HEK293 (cell line): Measurements from ENCODE around the gene CSRNP2.

Experiments
- CTCF ChIA-PET: fragments of 350-600 bp; formaldehyde crosslinking; extraction: SDS; loops from one replicate; lab custom pipeline; 2021; ENCODE audit warnings: antibody characterized with exemption; lab: Yijun Ruan, JAX
- POLR2A ChIA-PET: fragments of 300-600 bp; formaldehyde crosslinking; extraction: SDS; loops from one replicate; lab custom pipeline; 2020; ENCODE audit warnings: antibody characterized with exemption, inconsistent platforms; lab: Yijun Ruan, JAX
- H3K27ac ChIP-seq: fragments of 200-500 bp; sonication (Bioruptor generic); 2 replicates; pipeline ENCODE4 v1.5.1; 2014; ENCODE audit warnings: low read depth, low read length, control low read depth, inconsistent platforms; ENCODE audit errors: extremely low read depth
- H3K36me3 ChIP-seq, 2 experiments: fragments of 200-500 bp in 1 of 2; sonication (Bioruptor generic) in 1 of 2; 1 replicate in 1 of 2; 2 replicates in 1 of 2; pipeline ENCODE4 v1.5.1; 2014 to 2017; ENCODE audit warnings: inconsistent platforms in 2 of 2, low read length in 2 of 2; ENCODE audit not compliant: control insufficient read depth in 2 of 2, insufficient read depth in 1 of 2
- H3K4me1 ChIP-seq: fragments of 200-500 bp; sonication (Bioruptor generic); 2 replicates; pipeline ENCODE4 v1.5.1; 2014; ENCODE audit warnings: mild to moderate bottlenecking, low read length, inconsistent platforms; ENCODE audit not compliant: control insufficient read depth, insufficient read depth
- H3K4me3 ChIP-seq: 2 replicates; pipeline ENCODE4 v1.5.1; 2011; ENCODE audit warnings: low read depth, mild to moderate bottlenecking, control low read depth, low read length, moderate library complexity
- H3K9me3 ChIP-seq: fragments of 200-500 bp; sonication (Bioruptor generic); 2 replicates; pipeline ENCODE4 v1.5.1; 2014; ENCODE audit warnings: low read depth, low read length, inconsistent platforms; ENCODE audit not compliant: control insufficient read depth, insufficient read depth
- BCL11A ChIP-seq: fragments of 450-650 bp; formaldehyde crosslinking; IDR thresholded peaks from 2 replicates; pipeline ENCODE4 v1.5.1; 2016; ENCODE audit warnings: low read depth, missing biosample characterization, missing genetic modification characterization
- BCL11B ChIP-seq: fragments of 450-650 bp; formaldehyde crosslinking; IDR thresholded peaks from 2 replicates; pipeline ENCODE4 v1.5.1; 2016; ENCODE audit warnings: low read depth, missing biosample characterization, missing genetic modification characterization
- GFI1B ChIP-seq: fragments of 450-650 bp; formaldehyde crosslinking; IDR thresholded peaks from 2 replicates; pipeline ENCODE4 v1.5.1; 2016; ENCODE audit warnings: missing biosample characterization, missing genetic modification characterization
- GLIS1 ChIP-seq: fragments of 450-650 bp; formaldehyde crosslinking; IDR thresholded peaks from 2 replicates; pipeline ENCODE4 v1.5.1; 2016; ENCODE audit warnings: missing biosample characterization, missing genetic modification characterization
- IKZF3 ChIP-seq: fragments of 450-650 bp; IDR thresholded peaks from 2 replicates; pipeline ENCODE4 v1.5.0; 2018; ENCODE audit warnings: missing biosample characterization, mild to moderate bottlenecking, missing genetic modification characterization, moderate library complexity
- OSR2 ChIP-seq: fragments of 450-650 bp; formaldehyde crosslinking; IDR thresholded peaks from 2 replicates; pipeline ENCODE4 v1.5.1; 2016; ENCODE audit warnings: missing biosample characterization, missing genetic modification characterization
- SALL2 ChIP-seq: fragments of 450-650 bp; formaldehyde crosslinking; IDR thresholded peaks from 2 replicates; pipeline ENCODE4 v1.5.0; 2017; ENCODE audit warnings: missing biosample characterization, mild to moderate bottlenecking, missing genetic modification characterization, borderline replicate concordance
- SETDB1 ChIP-seq: IDR thresholded peaks from one replicate; pipeline ENCODE4 v1.6.1; 2017; ENCODE audit warnings: mild to moderate bottlenecking, low read length, moderate library complexity, mixed read lengths; ENCODE audit not compliant: insufficient read length
- TRIM28 ChIP-seq: IDR thresholded peaks from 2 replicates; pipeline ENCODE4 v1.6.1; 2011; ENCODE audit warnings: low read length, control low read depth, borderline replicate concordance
- YY2 ChIP-seq: fragments of 450-650 bp; formaldehyde crosslinking; IDR thresholded peaks from 2 replicates; pipeline ENCODE4 v1.5.1; 2016; ENCODE audit warnings: missing biosample characterization, missing genetic modification characterization
- ZBTB17 ChIP-seq: fragments of 450-650 bp; formaldehyde crosslinking; IDR thresholded peaks from 2 replicates; pipeline ENCODE4 v1.5.1; 2016; ENCODE audit warnings: missing biosample characterization, missing genetic modification characterization
- ZBTB26 ChIP-seq: fragments of 450-650 bp; formaldehyde crosslinking; optimal IDR thresholded peaks from 2 replicates; pipeline ENCODE3; 2016; ENCODE audit warnings: missing biosample characterization, mild to moderate bottlenecking, missing genetic modification characterization
- ZBTB44 ChIP-seq: fragments of 450-650 bp; IDR thresholded peaks from 2 replicates; pipeline ENCODE4 v1.5.1; 2018; ENCODE audit warnings: missing biosample characterization, mild to moderate bottlenecking, missing genetic modification characterization
- ZBTB8A ChIP-seq: fragments of 450-650 bp; formaldehyde crosslinking; IDR thresholded peaks from 2 replicates; pipeline ENCODE4 v1.5.1; 2016; ENCODE audit warnings: missing biosample characterization, missing genetic modification characterization
- ZFP37 ChIP-seq: fragments of 450-650 bp; formaldehyde crosslinking; IDR thresholded peaks from 2 replicates; pipeline ENCODE4 v1.5.1; 2016; ENCODE audit warnings: missing biosample characterization, missing genetic modification characterization
- ZNF184 ChIP-seq: fragments of 450-650 bp; IDR thresholded peaks from 2 replicates; pipeline ENCODE4 v1.5.1; 2018; ENCODE audit warnings: missing biosample characterization, mild to moderate bottlenecking, missing genetic modification characterization
- ZNF19 ChIP-seq: fragments of 450-650 bp; formaldehyde crosslinking; IDR thresholded peaks from 2 replicates; pipeline ENCODE4; 2016; ENCODE audit warnings: missing biosample characterization, missing genetic modification characterization, low read depth
- ZNF302 ChIP-seq: fragments of 450-650 bp; formaldehyde crosslinking; IDR thresholded peaks from 2 replicates; pipeline ENCODE4 v1.5.1; 2016; ENCODE audit warnings: missing biosample characterization, missing genetic modification characterization, low read depth
- ZNF335 ChIP-seq: fragments of 450-650 bp; formaldehyde crosslinking; conservative IDR thresholded peaks from 2 replicates; pipeline ENCODE4 v1.5.1; 2016; ENCODE audit warnings: missing biosample characterization, missing genetic modification characterization
- ZNF341 ChIP-seq: fragments of 450-650 bp; formaldehyde crosslinking; IDR thresholded peaks from 2 replicates; pipeline ENCODE4; 2016; ENCODE audit warnings: low read depth, missing biosample characterization, missing genetic modification characterization
- ZNF600 ChIP-seq: fragments of 450-650 bp; formaldehyde crosslinking; IDR thresholded peaks from 2 replicates; pipeline ENCODE4 v1.5.1; 2016; ENCODE audit warnings: missing biosample characterization, missing genetic modification characterization
- ZNF701 ChIP-seq: fragments of 450-650 bp; formaldehyde crosslinking; IDR thresholded peaks from 2 replicates; pipeline ENCODE4 v1.5.1; 2016; ENCODE audit warnings: missing biosample characterization, missing genetic modification characterization
- ZXDB ChIP-seq: fragments of 450-650 bp; formaldehyde crosslinking; IDR thresholded peaks from 2 replicates; pipeline ENCODE4 v1.5.1; 2016; ENCODE audit warnings: missing biosample characterization, missing genetic modification characterization
- TF ChIP-seq, protein P1 (sequence below): fragments of 450-650 bp; formaldehyde crosslinking; IDR thresholded peaks from 2 replicates; pipeline ENCODE4 v1.5.1; 2017; ENCODE audit warnings: missing biosample characterization, missing genetic modification characterization

The CSRNP2 gene

DNA sequence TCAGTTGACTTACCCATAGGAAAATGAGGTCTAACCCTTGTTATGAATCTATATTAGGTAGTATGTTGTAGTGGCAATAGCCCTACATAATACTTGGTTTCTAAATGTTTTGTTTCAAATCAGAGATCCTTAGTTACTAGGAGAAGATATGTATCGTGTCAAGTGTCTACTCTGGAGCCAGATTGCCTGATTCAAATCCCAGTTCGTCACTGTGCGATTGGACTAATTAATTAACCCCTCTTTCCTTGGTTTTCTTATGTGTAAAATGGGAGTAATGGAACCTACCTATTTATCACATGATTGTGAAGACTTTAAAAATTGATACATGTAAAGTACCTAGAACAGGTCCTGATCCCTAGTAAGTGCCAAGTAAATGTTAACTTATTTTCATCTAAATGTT is 33.9 kb downstream of the CSRNP2 start:
- H3K4me3 ChIP-seq, result peak overlapping the region; percentile 80; the same call in 1 of the 2 replicates
- TF ChIP-seq ZNF701 (tag by site-specific recombination) (no peak), ZNF335 (tag by site-specific recombination) (peak; percentile 77)
- H3K27ac ChIP-seq, result no peak overlapping the region
- peaks cover 16 to 26% of the 10 kb centered on the region in 2 experiments; a peak in 2 of 3 replicates for H3K36me3 ChIP-seq
- H3K4me1 ChIP-seq, result 0 out of 2 replicates have a peak, but pooled peaks cover 3% of the 10 kb centered on the region
- no peaks in the 10 kb centered on the region for H3K9me3 ChIP-seq
- ChIA-PET CTCF (no interaction called here), POLR2A (interaction anchor here (0.7 to 1.5 kb wide), 3 partner anchors 34 to 270 kb away, joined by 3 to 10 read pairs (median 3); partner anchors contain the start of genes CSRNP2 and DAZAP2)

DNA sequence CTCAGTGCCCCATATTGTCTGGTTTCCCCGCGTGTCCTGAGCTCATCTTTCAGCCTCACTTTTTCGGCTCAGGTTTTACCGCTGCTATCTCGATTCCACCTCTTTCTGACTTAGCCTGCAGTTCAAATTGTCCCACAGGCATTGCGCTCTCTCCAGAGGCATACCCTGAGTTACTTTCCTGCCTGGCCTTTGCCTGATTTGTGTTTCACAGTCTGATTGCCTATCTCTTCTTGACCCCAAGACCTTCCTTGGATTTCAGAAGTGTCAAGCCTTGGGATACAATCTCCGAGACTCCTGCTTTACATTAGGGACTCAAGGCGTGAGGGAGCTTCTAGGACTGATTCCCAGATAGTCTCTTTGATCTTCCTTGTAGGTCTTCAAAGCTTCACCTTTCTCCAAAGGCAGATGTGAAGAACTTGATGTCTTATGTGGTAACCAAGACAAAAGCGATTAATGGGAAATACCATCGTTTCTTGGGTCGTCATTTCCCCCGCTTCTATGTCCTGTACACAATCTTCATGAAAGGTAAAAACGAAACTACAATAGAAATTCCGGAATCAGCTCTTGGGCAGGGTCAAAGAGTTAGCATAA is 34.6 kb downstream of the CSRNP2 start:
- H3K4me3 ChIP-seq, result peak overlapping the region; percentile 80
- peak; percentile 16; the same call in 1 of the 2 replicates for TF ChIP-seq IKZF3
- TF ChIP-seq ZBTB17 (tag by site-specific recombination), result peak; percentile 98
- no peak for TF ChIP-seq ZNF302 (tag by site-specific recombination)
- H3K9me3 ChIP-seq, result no peaks in the 10 kb centered on the region
- ChIA-PET CTCF (interaction anchor here (0.5 to 0.6 kb wide), 3 partner anchors 205 to 285 kb away, joined by 3 to 5 read pairs (median 3); no protein-coding TSS in a partner anchor), POLR2A (interaction anchor here (0.9 to 1.5 kb wide), 3 partner anchors 21 to 190 kb away, joined by 3 to 10 read pairs (median 6); partner anchors contain the start of genes CSRNP2 and DAZAP2)
- peaks cover 16 to 18% of the 10 kb centered on the region in 2 experiments; a peak in 2 of 3 replicates for H3K36me3 ChIP-seq
- H3K27ac ChIP-seq, result peak overlapping the region; percentile 65
- H3K4me1 ChIP-seq, result 0 out of 2 replicates have a peak, but pooled peaks cover 3% of the 10 kb centered on the region

DNA sequence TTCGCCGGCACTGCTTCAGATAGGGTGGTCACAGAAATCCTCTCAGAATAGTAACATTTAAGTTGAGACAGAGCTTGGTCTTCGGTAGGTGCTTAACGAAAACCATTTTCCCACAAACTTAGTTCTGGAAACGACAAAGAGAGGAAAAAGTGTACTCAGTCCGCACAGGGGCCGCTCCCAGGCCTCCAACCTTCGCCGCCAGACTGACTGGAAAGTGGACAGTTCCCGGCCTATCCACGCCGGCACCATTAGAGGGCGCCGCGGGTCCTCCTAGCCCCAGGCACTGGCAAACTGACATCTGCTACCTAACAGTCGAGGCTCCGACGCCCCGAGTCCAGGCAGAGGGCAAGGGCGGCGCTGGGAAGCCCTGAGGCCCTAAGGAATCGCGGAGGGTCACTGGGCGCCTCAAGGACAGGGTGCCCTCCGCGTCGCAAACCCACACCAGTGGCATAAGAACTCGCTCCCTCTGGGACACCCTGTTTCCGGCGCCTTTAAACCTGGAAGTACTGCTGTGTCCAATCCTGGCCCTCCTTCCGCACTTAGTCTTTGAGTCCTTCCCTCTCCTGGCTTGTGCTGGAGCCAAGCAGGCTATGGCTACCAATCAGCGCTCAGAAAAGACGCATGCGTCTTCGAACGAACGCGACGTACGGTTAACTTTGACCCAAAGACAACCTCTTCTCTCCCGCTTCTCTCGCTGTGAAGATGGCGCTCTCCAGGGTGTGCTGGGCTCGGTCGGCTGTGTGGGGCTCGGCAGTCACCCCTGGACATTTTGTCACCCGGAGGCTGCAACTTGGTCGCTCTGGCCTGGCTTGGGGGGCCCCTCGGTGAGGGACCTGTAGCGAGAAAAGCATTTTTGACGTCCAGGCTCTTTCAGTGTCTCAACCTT is 35.5 kb downstream of the CSRNP2 start, which contains the start of gene LETMD1:
TSS of gene LETMD1 (plus strand) at position 673 of the 886 bp plus-strand sequence. CDS start at position 703, 30 bp downstream.
- ChIA-PET CTCF (interaction anchor here (0.6 to 1.9 kb wide), 10 partner anchors 13 to 303 kb away, joined by 3 to 12 read pairs (median 3); no protein-coding TSS in a partner anchor), POLR2A (interaction anchor here (0.9 to 1.5 kb wide), 2 partner anchors 20 to 35 kb away, joined by 6 to 10 read pairs; partner anchors contain the start of gene CSRNP2)
- Histone ChIP-seq H3K9me3 (no peaks in the 10 kb centered on the region), H3K27ac (peak within 1 kb of the TSS; percentile 65), H3K4me1 (0 out of 2 replicates have a peak, but pooled peaks cover 3% of the 10 kb centered on the region), H3K36me3 (peaks cover 10 to 12% of the 10 kb centered on the region in 2 experiments; a peak in 2 of 3 replicates), H3K4me3 (peak within 1 kb of the TSS; percentile 80)
- TF ChIP-seq ZFP37 (tag by site-specific recombination), result peak; percentile 87
- TF ChIP-seq BCL11A (tag by site-specific recombination), result peak; percentile 79; the same call in 1 of the 2 replicates
- TF ChIP-seq ZNF341, result no peak
- TF ChIP-seq SETDB1, result peak; percentile 23
- peak; percentile 23 for TF ChIP-seq ZBTB26 (tag by site-specific recombination)
- peak; percentile 94 for TF ChIP-seq IKZF3
- TF ChIP-seq GFI1B, result 0 out of 2 replicates have a peak, but pooled peaks have one; percentile 41
- peak; percentile 85 for TF ChIP-seq YY2 (tag by site-specific recombination)
- peak; percentile 96 for TF ChIP-seq ZBTB8A (tag by site-specific recombination)
- TF ChIP-seq SALL2 (tag by site-specific recombination), result no peak
- peak; percentile 91 for TF ChIP-seq ZXDB (tag by site-specific recombination)
- TF ChIP-seq, protein P1, sequence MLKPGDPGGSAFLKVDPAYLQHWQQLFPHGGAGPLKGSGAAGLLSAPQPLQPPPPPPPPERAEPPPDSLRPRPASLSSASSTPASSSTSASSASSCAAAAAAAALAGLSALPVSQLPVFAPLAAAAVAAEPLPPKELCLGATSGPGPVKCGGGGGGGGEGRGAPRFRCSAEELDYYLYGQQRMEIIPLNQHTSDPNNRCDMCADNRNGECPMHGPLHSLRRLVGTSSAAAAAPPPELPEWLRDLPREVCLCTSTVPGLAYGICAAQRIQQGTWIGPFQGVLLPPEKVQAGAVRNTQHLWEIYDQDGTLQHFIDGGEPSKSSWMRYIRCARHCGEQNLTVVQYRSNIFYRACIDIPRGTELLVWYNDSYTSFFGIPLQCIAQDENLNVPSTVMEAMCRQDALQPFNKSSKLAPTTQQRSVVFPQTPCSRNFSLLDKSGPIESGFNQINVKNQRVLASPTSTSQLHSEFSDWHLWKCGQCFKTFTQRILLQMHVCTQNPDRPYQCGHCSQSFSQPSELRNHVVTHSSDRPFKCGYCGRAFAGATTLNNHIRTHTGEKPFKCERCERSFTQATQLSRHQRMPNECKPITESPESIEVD, result no peak
- peak; percentile 73 for TF ChIP-seq ZNF184 (tag by site-specific recombination)
- 0 out of 2 replicates have a peak, but pooled peaks have one; percentile 21 for TF ChIP-seq OSR2
- TF ChIP-seq ZNF19, result no peak
- peak; percentile 38; the same call in 1 of the 2 replicates for TF ChIP-seq ZBTB44 (tag by site-specific recombination)
- TF ChIP-seq BCL11B (tag by site-specific recombination), result peak; percentile 91
- peak; percentile 16; the same call in 1 of the 2 replicates for TF ChIP-seq GLIS1 (tag by site-specific recombination)
- TF ChIP-seq ZNF600 (tag by site-specific recombination), result peak; percentile 96
- TF ChIP-seq TRIM28, result peak; percentile 67; the same call in 1 of the 2 replicates
